CD1c-positive myeloid dendritic cell (primary cell): ENCODE results near the gene KAZN.
A peak's percentile ranks its signal among the peaks of the same experiment; 100 is the strongest.

ENCODE experiments used
- DNase-seq: peaks from one replicate; pipeline ENCODE4 v3.0.0-alpha.2; 2016; ENCODE audit errors: extremely low spot score

Gene KAZN

DNA sequence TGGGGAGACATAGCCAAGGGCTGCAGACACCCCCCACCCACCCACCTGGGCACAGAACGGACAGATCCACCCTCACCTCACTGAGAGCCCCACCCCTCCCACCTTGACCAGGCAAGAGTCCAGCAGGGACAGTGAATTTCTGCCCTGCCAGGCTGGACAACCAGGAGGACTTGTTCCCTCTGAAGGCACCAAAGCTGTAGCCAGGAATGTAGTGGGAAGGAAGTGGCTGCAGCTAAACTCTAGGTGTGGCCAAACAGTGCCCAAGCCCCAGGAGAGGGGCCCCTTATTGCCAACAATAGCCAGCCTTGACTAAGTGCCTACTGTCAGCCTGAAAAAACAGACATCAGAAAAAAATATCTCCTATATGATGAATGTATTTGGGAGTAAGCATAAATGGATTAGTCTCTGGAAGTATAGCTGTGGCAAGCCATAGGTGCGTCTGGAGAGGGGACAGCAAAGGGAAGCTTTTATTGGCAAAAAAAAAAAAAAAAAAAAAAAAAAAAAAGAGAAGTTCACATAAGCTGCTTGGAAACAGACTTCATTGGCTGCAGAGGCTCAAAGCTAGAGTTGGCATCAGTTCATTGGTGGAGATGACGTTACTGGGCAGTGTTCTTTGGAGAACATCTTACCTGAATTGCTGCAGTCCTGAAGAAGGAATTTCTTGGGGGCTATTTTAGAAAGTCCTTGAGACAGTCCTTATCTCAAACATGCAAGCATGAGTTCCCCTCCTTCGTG is 490.9 kb downstream of the KAZN start:
- peak; percentile 30 for DNase-seq

DNA sequence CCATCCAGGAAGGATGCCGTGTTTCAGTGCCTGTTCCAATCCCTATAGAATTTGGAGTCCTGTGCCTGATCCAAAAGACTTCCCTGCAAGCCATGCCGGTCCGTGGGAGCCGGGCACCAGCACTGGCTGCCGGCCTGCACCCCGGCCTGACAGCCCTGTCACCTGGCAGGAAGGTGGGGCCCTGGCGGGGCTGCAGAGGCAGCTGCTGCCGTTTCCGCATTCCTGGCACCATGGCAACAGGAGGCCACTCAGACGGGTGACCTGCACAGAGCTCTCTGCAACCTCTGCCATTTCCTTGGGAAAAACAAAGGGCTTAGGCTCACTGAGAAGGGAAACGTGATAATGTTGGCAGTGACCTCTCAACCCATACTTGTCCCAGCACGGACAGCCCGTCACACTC is 491.9 kb downstream of the KAZN start:
- peak; percentile 21 for DNase-seq

- DNase-seq, result no peak
These were observed 495.6 kb downstream of the KAZN start for GRCh38 chr1:15094056-15094455.

- no peak for DNase-seq
These were observed 496.4 kb downstream of the KAZN start for GRCh38 chr1:15094719-15095495.

- DNase-seq, result peak; percentile 6
These were observed 497.0 kb downstream of the KAZN start for GRCh38 chr1:15095496-15095875.

DNA sequence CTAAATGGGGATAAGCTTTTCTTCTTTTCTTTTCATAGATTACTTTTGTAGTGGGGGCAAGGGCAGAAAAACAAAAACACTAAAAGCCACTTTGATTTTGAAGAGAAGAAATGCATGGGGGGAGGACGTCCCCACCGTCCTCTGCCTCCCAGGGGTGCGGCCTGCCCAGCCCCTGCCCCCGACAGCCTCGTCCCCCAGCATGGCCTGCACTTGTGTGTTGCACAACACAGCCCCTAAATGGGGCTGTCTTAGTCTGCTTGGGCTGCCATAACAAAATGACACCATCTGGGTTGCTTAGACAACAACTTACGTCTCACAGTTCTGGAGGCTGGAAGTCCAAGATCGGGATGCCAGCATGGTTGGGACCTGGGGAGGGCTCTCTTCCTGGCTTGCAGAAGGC is 497.8 kb downstream of the KAZN start:
- DNase-seq, result no peak

DNA sequence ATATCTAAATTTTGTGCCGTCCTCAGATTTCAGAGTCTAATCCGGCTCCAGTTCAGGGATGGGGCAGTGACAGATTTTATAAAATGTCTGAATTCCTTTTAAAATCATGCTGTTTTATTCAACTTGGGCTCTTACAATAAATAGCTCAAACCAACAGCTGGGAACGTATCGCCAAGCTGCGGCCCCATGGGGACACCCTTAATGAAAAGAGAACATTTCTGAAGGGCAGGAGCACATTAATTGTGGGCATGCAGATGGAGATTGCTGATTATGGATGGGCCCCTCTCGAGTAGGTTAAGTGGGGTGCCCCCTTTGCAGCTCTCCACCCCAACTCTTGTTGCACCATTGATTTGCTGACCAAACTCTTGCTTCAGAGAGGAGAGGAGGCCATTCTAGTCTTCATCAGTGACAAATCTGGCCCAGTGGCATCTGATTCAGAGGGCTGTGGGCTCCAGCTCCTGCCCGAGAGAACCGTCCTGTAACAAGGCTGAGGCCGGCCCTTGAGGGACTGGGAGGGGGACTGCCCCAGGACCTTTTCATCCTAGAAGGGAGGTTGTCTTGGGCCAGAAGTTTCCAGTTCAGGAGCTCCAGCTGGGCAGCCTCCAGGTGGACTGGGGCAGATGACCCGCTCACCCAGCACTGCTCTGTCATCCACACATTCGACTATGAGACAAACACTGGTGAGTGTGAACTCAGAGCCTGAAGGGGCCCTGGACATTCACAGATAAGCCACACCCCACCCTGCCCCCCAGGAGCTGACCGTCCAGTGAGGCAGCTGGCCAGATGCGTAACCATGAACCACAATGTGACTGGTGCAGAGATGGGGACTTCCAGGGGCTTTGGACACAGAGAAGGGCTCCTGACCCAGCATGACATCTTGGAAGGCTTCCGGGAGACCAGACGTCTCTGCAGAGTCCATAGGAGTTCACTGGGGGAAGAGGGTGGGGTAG is 500.0 kb downstream of the KAZN start:
- DNase-seq, result no peak

- DNase-seq, result no peak
These were observed 501.1 kb downstream of the KAZN start for GRCh38 chr1:15099441-15100120.

- peak; percentile 58 for DNase-seq
These were observed 501.8 kb downstream of the KAZN start for GRCh38 chr1:15100121-15100879.

DNA sequence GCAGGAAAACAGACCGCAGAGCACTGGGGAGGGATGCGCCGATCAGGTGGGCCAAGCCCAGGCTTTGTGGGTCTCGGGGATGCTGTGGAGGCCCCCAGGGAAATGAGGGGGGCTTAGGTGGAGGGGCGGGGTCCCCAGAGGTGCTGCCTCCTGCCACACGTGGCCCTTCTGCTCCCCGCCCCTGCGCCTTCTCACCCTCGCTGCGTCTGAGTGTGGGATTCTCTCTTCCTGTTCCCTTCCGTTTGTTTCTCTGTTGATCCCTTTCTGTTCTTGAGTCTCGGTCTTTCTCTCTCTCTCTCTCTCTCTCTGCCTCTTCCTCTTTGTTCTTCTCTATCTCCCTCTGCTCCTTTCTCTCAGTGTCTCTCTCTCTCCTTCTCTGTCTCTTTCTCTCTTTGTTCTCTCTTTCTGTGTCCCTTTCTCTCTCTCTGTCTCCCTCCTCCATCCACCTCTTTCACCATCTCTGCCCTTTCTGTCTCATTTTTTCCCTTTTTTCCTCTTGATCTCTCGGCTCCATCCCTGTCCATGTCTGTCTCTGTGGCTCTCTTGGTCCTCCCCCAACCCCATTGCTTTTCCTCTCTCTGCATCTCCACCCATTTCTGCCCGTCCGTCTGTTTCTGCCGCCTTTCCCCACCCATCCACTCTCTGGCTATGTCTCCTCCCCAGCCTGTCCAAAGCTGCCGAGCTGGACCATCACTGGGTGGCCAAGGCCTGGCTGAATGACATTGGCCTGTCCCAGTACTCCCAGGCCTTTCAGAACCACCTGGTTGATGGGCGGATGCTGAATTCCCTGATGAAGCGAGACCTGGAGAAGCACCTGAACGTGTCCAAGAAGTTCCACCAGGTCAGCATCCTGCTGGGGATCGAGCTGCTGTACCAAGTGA is 502.6 kb downstream of the KAZN start:
- DNase-seq, result no peak

- DNase-seq, result no peak
These were observed 503.3 kb downstream of the KAZN start for GRCh38 chr1:15101801-15102200.

DNA sequence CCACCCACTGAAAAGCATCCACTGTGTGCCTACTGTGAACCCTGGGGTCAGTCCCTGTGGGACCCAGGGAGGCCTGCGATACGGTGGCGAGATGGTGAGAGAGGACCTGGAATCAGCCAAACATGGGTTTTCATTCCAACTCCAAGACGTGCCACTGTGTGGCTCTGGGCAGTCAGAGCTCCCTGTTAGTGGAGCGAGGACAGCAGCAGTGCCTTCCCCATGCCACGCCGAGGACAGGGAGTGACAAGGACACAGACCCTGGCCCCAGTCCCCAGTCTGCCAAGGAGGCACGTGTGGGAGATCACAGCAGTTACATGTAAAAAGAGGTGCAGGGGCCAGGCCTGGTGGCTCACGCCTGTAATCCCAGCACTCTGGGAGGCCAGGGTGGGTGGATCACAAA is 504.2 kb downstream of the KAZN start:
- DNase-seq, result no peak

DNA sequence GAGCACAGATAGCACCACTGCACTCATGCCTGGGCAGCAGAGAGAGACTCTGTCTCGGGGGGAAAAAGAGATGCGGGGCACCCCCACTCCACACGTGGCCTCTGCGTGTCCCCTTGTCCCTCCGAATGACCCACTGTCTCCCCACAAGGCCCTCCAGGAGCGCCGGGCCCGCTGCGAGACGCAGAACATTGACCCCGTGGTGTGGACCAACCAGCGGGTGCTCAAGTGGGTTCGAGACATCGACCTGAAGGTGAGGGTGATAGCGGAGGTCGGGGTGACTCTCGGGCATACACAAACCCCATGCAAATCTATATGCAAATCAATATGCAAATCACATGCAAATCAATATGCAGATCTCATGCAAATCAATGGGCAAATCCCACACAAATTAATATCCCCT is 504.7 kb downstream of the KAZN start:
- no peak for DNase-seq

DNA sequence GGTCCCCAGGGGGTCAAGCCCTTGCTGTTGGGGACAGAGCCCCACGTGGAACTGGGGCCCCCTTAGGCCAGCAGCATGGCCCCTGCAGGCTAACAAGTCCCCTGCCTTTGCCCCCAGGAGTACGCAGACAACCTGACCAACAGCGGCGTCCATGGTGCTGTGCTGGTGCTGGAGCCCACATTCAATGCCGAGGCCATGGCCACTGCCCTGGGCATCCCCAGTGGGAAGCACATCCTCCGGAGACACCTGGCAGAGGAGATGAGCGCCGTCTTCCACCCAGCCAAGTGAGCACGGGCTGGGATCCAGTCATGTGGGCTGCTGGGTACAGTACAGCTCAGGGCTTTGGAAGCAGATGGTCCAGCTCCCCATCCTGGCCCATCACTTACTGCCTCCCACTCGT is 505.4 kb downstream of the KAZN start:
- no peak for DNase-seq

DNA sequence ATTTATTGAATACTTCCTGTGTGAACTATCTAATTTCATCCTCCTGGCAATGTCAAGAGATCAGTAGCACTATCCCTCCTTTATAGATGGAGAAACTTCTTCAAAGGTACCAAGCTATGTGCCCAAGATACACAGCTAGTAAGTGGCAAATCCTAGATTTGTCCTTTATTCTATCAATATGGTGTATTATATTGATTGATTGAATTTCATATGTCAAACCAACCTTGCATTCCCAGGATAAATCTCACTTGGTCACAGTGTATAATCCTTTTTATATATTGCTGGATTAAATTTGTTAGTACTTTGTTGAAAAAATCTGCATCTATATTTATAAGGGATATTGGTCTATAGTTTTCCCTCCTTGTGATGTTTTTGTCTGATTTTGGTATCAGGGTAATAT is 506.3 kb downstream of the KAZN start:
- DNase-seq, result no peak

DNA sequence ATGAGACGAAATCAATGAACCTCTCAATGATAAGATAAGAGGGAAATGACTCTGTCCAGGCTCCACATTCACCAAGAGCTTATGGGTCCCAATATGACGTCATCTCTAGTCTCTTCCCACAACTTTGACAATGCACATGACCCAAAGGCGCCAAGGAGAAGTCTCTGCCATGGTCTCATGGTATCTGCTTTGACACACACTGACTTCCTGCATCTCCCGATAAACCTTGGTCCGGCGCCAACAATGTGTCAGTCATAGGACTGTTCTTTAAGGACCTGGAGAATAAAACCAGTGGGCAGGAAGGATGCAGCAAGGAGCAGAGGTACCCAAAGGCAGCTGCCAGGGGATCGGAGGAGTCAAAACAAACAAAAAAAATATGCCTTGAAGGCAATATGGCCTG is 508.1 kb downstream of the KAZN start:
- peak; percentile 72 for DNase-seq

DNA sequence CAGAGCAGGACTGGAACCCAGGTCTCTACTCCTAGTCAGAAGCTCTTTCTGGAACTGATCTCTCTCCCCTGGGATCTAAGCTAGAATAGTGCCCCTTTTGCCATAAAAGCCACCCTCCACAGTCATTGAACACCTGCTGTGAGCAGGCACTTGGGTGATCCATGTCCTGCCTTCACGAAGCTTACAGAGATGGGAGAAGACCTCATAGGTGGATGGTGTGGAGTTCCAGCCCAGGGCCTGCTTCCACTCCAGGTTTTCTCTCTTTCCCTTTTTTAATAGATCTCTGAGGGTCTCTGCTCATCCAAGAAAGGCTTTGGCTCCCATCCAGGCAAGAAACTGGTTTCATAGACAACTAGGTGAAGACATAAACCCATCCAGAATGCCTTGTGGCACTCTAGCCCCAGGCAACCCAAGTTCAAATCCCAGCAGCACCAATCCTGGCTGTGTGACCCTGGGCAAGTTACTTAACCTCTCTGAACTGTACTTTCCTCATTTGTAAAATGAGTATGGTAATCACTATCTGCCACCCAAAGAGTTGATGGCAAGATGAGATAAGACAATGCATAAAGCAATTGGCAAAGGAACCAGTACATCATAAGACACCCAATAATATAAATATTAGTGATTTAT is 508.7 kb downstream of the KAZN start:
- DNase-seq, result no peak

- no peak for DNase-seq
These were observed 509.4 kb downstream of the KAZN start for GRCh38 chr1:15107911-15108310.

GRCh38 chr1:15110128-15110866 is 511.8 kb downstream of the KAZN start:
- no peak for DNase-seq
